GM13977 (cell line): ENCODE data around the gene MKI67.

Experiments used
- DNase-seq: peaks from one replicate; pipeline ENCODE4 v3.0.0; 2012; ENCODE audit warnings: low spot score
- CTCF ChIP-seq: IDR thresholded peaks from 2 replicates; pipeline ENCODE4 v1.5.1; 2012; ENCODE audit warnings: mild to moderate bottlenecking, control low read depth; ENCODE audit not compliant: insufficient read depth; ENCODE audit errors: extremely low read depth, missing control alignments
- in situ Hi-C: fragments of 300-500 bp; cut with MboI; formaldehyde crosslinking; loops from one replicate; pipeline ENCODE4 v1.12.0; 2022; ENCODE audit warnings: low sequenced_read_pairs, low pct_unique_long_range_greater_than_20kb, mixed read lengths, inconsistent platforms; ENCODE audit not compliant: unreplicated experiment

MKI67 gene

DNA sequence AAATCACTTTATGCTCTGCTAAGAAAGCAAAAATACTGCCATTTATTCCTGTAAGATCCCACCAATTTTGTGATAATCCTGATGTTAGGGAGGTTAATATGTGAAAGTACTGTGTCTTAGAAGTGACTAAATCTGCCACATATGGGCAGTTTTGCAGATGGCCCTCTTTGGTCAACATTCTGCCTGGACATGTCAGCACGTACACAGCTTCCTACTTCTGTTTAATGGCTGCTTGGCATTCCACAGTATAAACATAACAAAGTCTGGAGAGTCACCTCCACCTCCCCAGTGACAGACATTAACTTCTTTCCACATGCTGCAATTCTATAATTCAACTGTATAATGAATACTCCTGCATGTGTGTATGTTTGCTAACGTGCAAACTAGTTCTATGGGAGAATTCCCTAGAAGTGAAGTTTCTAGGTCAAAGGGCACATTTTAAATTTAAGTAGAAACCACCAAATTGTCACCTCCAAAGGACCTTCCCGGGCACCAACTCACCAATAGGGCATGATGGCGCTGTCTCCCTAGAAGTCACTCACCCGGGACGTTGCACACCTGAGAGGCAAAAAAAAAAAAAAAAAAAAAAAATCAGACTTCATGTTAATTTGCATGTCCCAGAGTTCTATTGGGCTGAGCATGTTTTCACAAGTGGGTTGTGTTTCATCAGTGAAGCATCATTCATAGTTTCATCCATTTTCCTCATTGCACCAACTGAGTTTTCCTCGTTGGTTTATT is 38.9 kb downstream of the MKI67 start:
- DNase-seq, result no peak
- in situ Hi-C loops, result no loop called here
- no peak for TF ChIP-seq CTCF

DNA sequence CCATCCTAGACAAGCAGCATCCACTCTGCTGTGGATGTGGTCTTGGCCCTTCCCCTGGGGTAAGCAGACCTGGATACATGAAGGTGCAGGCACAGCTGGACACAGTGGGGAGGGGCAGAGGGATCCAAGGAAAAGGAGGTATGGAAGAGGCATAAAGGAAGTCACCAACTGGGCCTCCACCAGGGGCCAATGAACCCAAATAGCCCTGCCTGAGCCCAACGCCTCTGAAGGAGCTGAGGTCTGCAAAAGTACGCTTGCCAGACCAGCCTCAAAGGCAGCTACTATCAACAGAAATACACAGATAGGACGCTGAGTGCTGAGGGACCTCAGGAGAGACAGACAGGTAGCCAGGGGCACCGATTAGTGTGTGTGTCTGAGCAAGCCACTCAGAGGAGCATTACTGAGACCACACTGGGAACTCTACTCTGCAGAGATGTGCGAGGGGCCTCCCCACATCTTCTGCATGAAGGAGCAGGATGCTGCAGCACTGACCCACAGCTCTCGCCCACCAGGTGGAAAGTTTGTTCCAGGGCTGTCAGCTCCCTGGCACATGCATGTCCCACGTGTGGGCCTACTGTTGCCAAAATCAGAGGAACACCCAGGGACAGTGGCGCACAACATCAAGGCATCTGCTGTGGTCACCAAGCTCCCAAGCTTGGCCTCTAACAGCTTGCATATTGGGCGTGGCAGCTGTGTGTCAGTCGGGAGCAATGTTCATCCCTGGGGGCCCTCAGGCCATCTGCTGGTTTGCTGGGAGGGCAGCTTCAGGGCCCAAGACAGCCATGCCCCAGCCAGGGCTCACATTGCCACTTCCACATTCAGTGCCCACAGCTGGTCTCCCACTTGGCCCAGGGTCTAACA is 40.0 kb downstream of the MKI67 start:
- in situ Hi-C loops, result no loop called here

DNA sequence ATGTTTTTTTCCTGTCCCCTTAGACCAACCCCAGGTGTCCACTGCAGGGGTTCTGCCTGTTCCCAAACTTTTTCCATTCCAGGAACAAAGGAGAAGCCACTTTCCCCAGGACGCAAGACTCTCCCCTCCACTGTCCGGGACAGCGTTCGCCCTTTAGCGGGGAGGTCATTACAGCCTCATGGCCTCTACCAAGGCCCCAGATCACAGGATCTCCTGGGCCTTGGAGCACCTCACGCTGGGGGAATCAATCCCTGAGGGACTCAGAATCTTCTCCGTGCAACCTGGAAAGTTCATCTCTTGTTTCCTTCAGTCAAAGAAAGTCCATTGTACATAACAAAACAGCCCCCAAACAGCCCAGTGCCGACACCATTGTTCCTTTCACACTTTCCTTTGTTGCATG is 41.2 kb downstream of the MKI67 start:
- no peak for TF ChIP-seq CTCF
- no peak for DNase-seq
- in situ Hi-C loops, result no loop called here

More for the DNA sequence above, 40.0 kb downstream of the MKI67 start:
- TF ChIP-seq CTCF, result no peak
- no peak for DNase-seq

GRCh38 chr10:128084364-128084763 is 41.9 kb downstream of the MKI67 start:
- in situ Hi-C loops, result no loop called here
- no peak for DNase-seq
- TF ChIP-seq CTCF, result no peak

DNA sequence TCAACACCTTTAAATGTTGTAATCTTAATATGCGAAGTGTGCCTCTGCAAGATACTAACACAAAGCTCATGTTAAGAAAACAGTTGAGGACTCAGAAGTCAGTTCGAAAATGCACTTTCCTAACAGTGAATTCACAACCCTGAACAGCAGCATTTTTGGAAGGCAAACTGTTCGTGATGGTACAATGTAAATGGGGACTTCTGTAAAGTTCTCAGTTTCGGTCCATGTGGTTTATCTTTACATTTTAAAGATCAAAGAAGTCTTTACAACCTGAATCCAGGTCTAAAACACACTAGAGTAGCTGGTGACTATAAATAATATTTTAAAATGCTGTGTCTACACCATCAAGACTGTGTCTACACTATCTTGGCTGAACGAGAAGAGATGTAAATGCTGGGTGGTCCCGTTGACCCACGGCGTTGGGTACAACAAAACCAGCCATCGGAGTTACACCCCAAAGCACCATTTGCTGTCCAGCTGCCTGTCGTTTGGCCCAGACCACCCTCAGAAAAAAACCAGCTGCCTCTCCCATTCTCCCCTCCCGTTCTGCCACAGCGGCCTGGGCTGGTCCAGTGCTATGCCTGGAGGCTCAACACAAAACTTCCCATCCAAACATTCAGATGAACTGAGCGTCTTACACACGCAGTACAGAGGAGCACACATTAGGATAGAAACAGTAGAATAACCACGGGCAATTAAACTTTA is 42.9 kb downstream of the MKI67 start:
- no peak for DNase-seq
- in situ Hi-C loops, result no loop called here
- no peak for TF ChIP-seq CTCF

DNA sequence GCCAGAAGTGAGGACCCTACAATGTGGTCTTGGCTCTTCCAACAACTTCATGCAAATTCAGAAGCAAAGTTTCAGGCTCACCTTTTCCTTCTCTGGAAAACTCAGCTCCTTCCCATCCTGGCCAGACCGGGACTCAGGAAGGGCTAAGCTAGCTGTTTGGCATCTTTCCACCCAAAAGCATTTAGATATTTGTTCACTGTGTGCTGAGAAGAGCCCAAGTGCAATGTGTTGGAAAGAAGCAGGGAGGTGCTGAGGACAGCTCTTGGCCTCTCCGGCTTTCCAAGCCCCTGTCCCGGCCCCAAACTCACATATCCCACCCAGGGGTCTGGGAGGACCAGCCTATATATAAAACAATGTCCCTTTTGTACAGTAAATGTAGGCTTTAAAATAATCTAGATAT is 44.5 kb downstream of the MKI67 start:
- no peak for DNase-seq
- in situ Hi-C loops, result no loop called here
- no peak for TF ChIP-seq CTCF
